ENCODE results near the gene NTNG1. TPM values are rescaled to one million over a fixed set of nuclear protein-coding genes. Genes with fewer than 3 reads are reported as not detected.

NTNG1 gene
- total and polyA plus RNA-seq, 9 donors, result 0.28 to 9.1 (median 0.97) TPM

DNA sequence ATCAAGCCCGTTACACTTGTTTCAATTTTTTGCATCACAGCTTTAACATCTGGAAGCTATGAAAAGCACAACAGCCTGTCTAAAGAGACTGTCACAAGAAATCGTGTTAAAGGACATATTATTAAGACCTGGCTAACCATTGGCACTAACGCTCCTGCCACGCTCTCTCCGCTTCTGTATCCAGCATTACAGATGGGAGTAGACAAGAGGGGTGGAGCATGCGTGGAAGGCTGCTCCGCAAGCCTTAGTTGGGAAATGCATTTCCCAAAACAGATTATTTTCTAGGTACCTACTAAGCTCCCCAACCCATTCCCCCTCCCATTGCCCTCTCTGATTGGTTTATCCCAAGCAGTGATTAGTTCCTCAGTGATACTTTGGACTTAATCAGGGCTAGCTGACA lies 72.4 kb downstream of the NTNG1 start:
- DNase-seq, result no peak
- Histone ChIP-seq H3K27me3 (no peaks in the 10 kb centered on the region), H3K9me3 (no peaks in the 10 kb centered on the region), H3K36me3 (no peaks in the 10 kb centered on the region), H3K27ac (no peak overlapping the region), H3K4me1 (ENCODE audit: insufficient read depth) (no peaks in the 10 kb centered on the region), H3K4me3 (no peak overlapping the region)
- intact Hi-C loops (cut with DNase I), result no loop called here
- 84 to 87% (median 86%) methylated on average over 7 of the region's 7 CpGs for WGBS, 3 donors
- TF ChIP-seq CTCF (IDR thresholded peaks at IDR 0.05) (no peak), POLR2A (IDR thresholded peaks at IDR 0.05) (no peak), EP300 (IDR thresholded peaks at IDR 0.05) (no peak)

GRCh38 chr1:107220036-107220435 lies 79.2 kb downstream of the NTNG1 start:
- Histone ChIP-seq H3K9me3 (no peaks in the 10 kb centered on the region), H3K27ac (no peak overlapping the region), H3K27me3 (no peaks in the 10 kb centered on the region), H3K4me1 (ENCODE audit: insufficient read depth) (no peaks in the 10 kb centered on the region), H3K4me3 (no peak overlapping the region), H3K36me3 (no peaks in the 10 kb centered on the region)
- intact Hi-C loops (cut with DNase I), result no loop called here
- 83 to 94% (median 86%) methylated on average over 1 of the region's 1 CpG for WGBS, 3 donors
- TF ChIP-seq CTCF (IDR thresholded peaks at IDR 0.05) (no peak), EP300 (IDR thresholded peaks at IDR 0.05) (no peak), POLR2A (IDR thresholded peaks at IDR 0.05) (no peak)
- DNase-seq, result no peak

DNA sequence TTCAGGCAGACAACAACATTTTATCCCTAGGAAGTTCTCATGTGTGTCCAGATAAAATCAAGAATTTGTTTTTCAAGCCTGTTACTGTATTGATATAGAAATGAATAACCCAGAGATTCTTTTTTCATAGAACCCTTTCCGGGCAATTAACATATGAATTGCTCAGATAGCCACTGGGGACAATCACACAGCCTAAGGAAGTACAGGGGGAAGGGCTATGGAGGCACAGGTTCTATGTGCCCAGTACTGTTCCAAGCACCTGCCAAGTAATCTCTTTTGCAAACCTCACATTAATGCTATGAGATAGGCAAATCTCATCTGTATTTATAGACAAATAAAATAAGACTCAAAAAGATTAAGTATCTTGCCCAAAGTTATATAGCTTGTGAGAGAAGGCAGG lies 84.9 kb downstream of the NTNG1 start:
- Histone ChIP-seq H3K27me3 (no peaks in the 10 kb centered on the region), H3K4me1 (ENCODE audit: insufficient read depth) (no peaks in the 10 kb centered on the region), H3K4me3 (no peak overlapping the region), H3K27ac (no peak overlapping the region), H3K36me3 (no peaks in the 10 kb centered on the region), H3K9me3 (no peaks in the 10 kb centered on the region)
- 86 to 91% (median 88%) methylated on average over 1 of the region's 1 CpG for WGBS, 3 donors
- intact Hi-C loops (cut with DNase I), result no loop called here
- TF ChIP-seq POLR2A (IDR thresholded peaks at IDR 0.05), result no peak
- no peak for TF ChIP-seq CTCF (IDR thresholded peaks at IDR 0.05)
- TF ChIP-seq EP300 (IDR thresholded peaks at IDR 0.05), result no peak
- no peak for DNase-seq

DNA sequence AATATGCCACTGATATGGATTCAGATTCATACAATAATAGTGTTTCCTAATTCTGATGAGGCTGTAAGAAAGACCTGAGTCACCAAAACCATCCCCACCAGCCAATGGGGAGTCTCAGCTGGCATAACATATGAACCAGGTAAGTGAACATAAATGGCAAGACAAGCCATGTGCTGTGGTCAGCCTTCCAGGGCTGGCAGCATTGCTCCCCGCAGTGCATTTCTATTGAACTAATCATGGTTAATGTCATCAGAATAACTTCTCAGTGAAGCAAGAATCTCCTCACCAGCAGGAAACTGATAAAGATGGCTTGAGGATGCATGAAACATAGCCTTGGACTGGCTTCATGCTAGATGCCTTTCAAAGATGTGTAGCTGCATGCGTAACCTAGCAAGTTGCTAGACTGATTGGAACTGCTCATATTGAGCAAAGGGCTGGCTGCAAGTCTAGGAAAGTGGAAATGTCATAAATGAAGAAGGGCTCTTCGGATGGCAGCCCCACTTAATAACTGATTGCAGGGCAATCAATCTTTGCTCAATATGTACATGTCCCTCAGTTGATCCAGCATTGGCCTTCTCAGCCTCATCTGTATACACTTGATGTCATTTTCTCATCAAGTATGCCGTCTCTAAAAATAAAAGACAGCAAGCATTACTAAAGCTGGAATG lies 88.0 kb downstream of the NTNG1 start:
- WGBS, 3 donors, result 84 to 89% (median 87%) methylated on average over 4 of the region's 4 CpGs
- no peak overlapping the region for H3K27ac ChIP-seq

More for the DNA sequence above, 88.0 kb downstream of the NTNG1 start:
- no peaks in the 10 kb centered on the region for H3K27me3 ChIP-seq
- H3K4me3 ChIP-seq, result no peak overlapping the region
- TF ChIP-seq CTCF (IDR thresholded peaks at IDR 0.05) (no peak), EP300 (IDR thresholded peaks at IDR 0.05) (no peak), POLR2A (IDR thresholded peaks at IDR 0.05) (no peak)
- H3K36me3 ChIP-seq, result no peaks in the 10 kb centered on the region
- no peaks in the 10 kb centered on the region for H3K4me1 ChIP-seq (ENCODE audit: insufficient read depth)
- no peaks in the 10 kb centered on the region for H3K9me3 ChIP-seq
- intact Hi-C loops (cut with DNase I), result no loop called here
- DNase-seq, result no peak

All from ovary (tissue), 9 donors.